GM12872 (cell line): Measurements from ENCODE around the gene WNT3A.

Experiments
- CTCF ChIP-seq: IDR thresholded peaks from 3 replicates; pipeline ENCODE4 v1.5.1; 2011; ENCODE audit warnings: low read depth, mild to moderate bottlenecking, low read length, moderate library complexity; ENCODE audit not compliant: insufficient read depth

The WNT3A gene

GRCh38 chr1:228058949-228059633 lies 52.3 kb downstream of the WNT3A start:
- TF ChIP-seq CTCF, result no peak

GRCh38 chr1:228059634-228060457 lies 53.0 kb downstream of the WNT3A start:
- TF ChIP-seq CTCF, result no peak

- no peak for TF ChIP-seq CTCF
Measured at GRCh38 chr1:228060458-228061190, 53.8 kb downstream of the WNT3A start.

- TF ChIP-seq CTCF, result no peak
Measured at GRCh38 chr1:228061411-228062084, 54.8 kb downstream of the WNT3A start.

GRCh38 chr1:228062085-228062791 lies 55.4 kb downstream of the WNT3A start:
- no peak for TF ChIP-seq CTCF

GRCh38 chr1:228062812-228063211 lies 56.0 kb downstream of the WNT3A start:
- TF ChIP-seq CTCF, result peak; percentile 10; the same call in 1 of the 3 replicates
